ENCODE measurements around the gene BRD3OS. TPM values are rescaled to one million over a fixed set of nuclear protein-coding genes. Genes with fewer than 3 reads are reported as not detected.

Gene BRD3OS
- total and polyA plus RNA-seq, 2 experiments from 2014 or later: 18.6 to 32.3 TPM

GRCh38 chr9:134059661-134060395 lies 34.5 kb downstream of the BRD3OS start:
- Histone ChIP-seq H3K36me3 (no peaks in the 10 kb centered on the region), H3K27ac (no peak overlapping the region), H3K4me1 (ENCODE audit: low read depth) (peaks cover 22% of the 10 kb centered on the region), H3K9me3 (ENCODE audit: low read depth) (no peaks in the 10 kb centered on the region), H3K27me3 (no peaks in the 10 kb centered on the region), H3K4me3 (no peak overlapping the region)
- DNase-seq (ENCODE audit: low read depth in 1 of 2, low spot score in 1 of 2): no peak
- TF ChIP-seq CTCF (IDR thresholded peaks at IDR 0.05; ENCODE audit: low read depth, low read length): no peak

GRCh38 chr9:134060546-134060945 lies 35.3 kb downstream of the BRD3OS start:
- Histone ChIP-seq H3K9me3 (ENCODE audit: low read depth) (no peaks in the 10 kb centered on the region), H3K27ac (no peak overlapping the region), H3K4me3 (no peak overlapping the region), H3K4me1 (ENCODE audit: low read depth) (peaks cover 23% of the 10 kb centered on the region), H3K27me3 (no peaks in the 10 kb centered on the region), H3K36me3 (no peaks in the 10 kb centered on the region)
- no peak for TF ChIP-seq CTCF (IDR thresholded peaks at IDR 0.05; ENCODE audit: low read depth, low read length)
- DNase-seq (ENCODE audit: low read depth in 1 of 2, low spot score in 1 of 2): no peak

- H3K36me3 ChIP-seq: no peaks in the 10 kb centered on the region
- no peaks in the 10 kb centered on the region for H3K9me3 ChIP-seq (ENCODE audit: low read depth)
- no peak overlapping the region for H3K27ac ChIP-seq
- peaks cover 27% of the 10 kb centered on the region for H3K4me1 ChIP-seq (ENCODE audit: low read depth)
- no peak for TF ChIP-seq CTCF (IDR thresholded peaks at IDR 0.05; ENCODE audit: low read depth, low read length)
- H3K4me3 ChIP-seq: no peak overlapping the region
- no peak for DNase-seq (ENCODE audit: low read depth in 1 of 2, low spot score in 1 of 2)
- no peaks in the 10 kb centered on the region for H3K27me3 ChIP-seq
Observed at GRCh38 chr9:134061019-134061687, 35.9 kb downstream of the BRD3OS start.

GRCh38 chr9:134061688-134062371 lies 36.5 kb downstream of the BRD3OS start:
- Histone ChIP-seq H3K27ac (peak overlapping the region; percentile 43), H3K4me1 (ENCODE audit: low read depth) (peaks cover 31% of the 10 kb centered on the region), H3K9me3 (ENCODE audit: low read depth) (no peaks in the 10 kb centered on the region), H3K4me3 (no peak overlapping the region), H3K36me3 (no peaks in the 10 kb centered on the region), H3K27me3 (no peaks in the 10 kb centered on the region)
- no peak for DNase-seq (ENCODE audit: low read depth in 1 of 2, low spot score in 1 of 2)
- TF ChIP-seq CTCF (IDR thresholded peaks at IDR 0.05; ENCODE audit: low read depth, low read length): no peak

- TF ChIP-seq CTCF (IDR thresholded peaks at IDR 0.05; ENCODE audit: low read depth, low read length): no peak
- DNase-seq (ENCODE audit: low read depth in 1 of 2, low spot score in 1 of 2): no peak
- Histone ChIP-seq H3K9me3 (ENCODE audit: low read depth) (no peaks in the 10 kb centered on the region), H3K4me1 (ENCODE audit: low read depth) (peaks cover 31% of the 10 kb centered on the region), H3K27me3 (no peaks in the 10 kb centered on the region), H3K27ac (peak overlapping the region; percentile 43), H3K36me3 (no peaks in the 10 kb centered on the region), H3K4me3 (no peak overlapping the region)
Observed at GRCh38 chr9:134062461-134063087, 37.3 kb downstream of the BRD3OS start.
